ENCODE measurements around the gene ZNF740.
"Not testable (repeated sequence)": the region's sequence is repeated elsewhere in the genome, so short reads cannot be mapped to it uniquely, and the experiment has no call there.

ZNF740 gene

GRCh38 chr12:53180220-53180930 lies at the start of gene ZNF740, which contains the start of gene CSAD:
ZNF740 (plus strand) TSS chr12:53180722; CDS start chr12:53181984, 1,262 bp downstream.
CSAD (minus strand) TSS chr12:53180925; CDS start chr12:53173470, 7,455 bp downstream.
- peak; percentile 96 to 97 for DNase-seq (ENCODE audit: low read depth in 2 of 2)

- no peak for DNase-seq (ENCODE audit: low read depth in 2 of 2)
Measured at GRCh38 chr12:53131844-53132243, 48.7 kb upstream of the ZNF740 start.

GRCh38 chr12:53133722-53134121 lies 46.8 kb upstream of the ZNF740 start:
- DNase-seq (ENCODE audit: low read depth in 2 of 2), result no peak

DNA sequence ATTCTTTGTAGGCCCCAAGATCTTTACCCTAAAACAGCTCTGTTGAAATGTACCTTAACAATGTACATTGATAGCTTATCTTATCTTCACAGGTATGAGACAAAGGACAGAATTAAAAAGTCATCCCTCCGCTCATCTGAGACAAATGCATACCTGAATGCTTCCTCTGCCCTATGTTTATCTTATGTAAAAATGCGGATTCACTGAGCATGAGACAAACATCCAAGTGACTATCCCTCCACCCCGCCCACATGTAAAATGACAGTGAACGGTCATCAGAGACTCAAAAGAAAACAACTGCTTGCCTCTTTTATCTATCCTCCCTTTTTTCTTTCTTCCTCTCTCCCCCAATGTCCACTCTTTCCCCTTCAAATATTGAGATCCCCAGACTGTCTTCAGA lies 37.2 kb upstream of the ZNF740 start:
- no peak for DNase-seq (ENCODE audit: low read depth in 2 of 2)

GRCh38 chr12:53145383-53146260 lies 34.9 kb upstream of the ZNF740 start:
- no peak for DNase-seq (ENCODE audit: low read depth in 2 of 2)

DNA sequence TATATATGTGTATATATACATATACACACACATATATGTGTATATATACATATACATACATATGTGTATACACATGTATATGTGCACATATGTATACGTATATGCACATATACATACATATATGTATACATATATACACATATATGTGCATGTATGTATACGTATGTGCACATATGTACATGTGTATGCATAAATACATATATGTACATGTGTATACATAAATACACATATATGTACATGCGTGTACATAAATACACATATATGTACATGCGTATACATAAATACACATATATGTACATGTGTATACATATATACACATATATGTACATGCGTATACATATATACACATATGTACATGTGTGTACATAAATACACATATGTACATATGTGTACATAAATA lies 33.3 kb upstream of the ZNF740 start:
- no peak for DNase-seq (ENCODE audit: low read depth in 2 of 2)

- DNase-seq (ENCODE audit: low read depth in 2 of 2), result no peak
Measured at GRCh38 chr12:53147653-53148052, 32.9 kb upstream of the ZNF740 start.

- DNase-seq (ENCODE audit: low read depth in 2 of 2), result no peak
Measured at GRCh38 chr12:53151039-53151438, 29.5 kb upstream of the ZNF740 start.

DNA sequence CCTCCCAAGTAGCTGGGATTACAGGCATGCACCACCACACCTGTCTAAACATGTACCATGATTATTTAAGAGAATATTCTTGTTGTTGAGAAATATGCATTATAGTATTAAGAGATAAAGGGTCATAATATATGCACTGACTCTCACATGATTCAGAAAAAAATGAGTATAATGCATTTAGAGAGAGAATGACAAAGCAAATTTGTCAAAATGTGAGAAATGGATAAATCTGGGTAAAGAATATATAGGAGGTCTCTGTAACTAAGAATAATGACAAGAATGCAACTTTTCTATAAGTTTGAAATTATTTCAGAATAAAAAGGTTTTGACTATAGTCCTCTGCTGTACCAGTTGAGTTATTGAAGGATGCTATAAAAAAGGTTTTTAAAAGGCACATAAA lies 28.1 kb upstream of the ZNF740 start:
- no peak for DNase-seq (ENCODE audit: low read depth in 2 of 2)

DNA sequence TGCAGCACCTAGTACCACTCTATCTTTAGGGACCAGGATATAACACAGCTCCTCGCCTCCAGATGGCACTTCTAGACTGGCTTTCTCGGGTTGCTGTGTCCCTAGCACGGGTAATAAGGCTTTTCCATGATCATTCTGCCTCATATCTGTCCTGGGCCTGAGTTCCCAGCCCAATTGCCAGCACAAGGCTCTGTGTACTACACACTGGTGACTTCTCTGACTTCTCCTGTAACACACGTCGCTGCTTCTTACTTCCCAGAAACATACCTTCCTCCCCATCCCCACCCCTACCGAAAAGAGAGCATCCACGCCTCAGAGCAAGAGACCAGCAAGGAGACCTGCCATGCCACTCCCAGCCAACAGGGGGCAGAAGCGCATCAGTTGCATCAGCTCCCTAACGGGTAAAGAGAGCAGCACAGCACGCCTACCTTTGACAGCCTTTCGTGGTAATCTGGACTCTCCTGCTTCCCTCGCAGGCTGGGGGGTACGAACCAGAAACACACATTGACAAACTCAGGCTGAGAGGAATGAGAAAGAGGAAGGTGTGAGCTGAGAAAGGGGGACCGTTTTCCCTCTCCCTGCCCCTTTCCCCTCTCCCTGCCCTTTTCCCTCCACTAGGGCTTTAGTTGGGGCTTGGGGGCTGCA lies 21.2 kb upstream of the ZNF740 start:
- peak; percentile 90 to 92 for DNase-seq (ENCODE audit: low read depth in 2 of 2)

DNA sequence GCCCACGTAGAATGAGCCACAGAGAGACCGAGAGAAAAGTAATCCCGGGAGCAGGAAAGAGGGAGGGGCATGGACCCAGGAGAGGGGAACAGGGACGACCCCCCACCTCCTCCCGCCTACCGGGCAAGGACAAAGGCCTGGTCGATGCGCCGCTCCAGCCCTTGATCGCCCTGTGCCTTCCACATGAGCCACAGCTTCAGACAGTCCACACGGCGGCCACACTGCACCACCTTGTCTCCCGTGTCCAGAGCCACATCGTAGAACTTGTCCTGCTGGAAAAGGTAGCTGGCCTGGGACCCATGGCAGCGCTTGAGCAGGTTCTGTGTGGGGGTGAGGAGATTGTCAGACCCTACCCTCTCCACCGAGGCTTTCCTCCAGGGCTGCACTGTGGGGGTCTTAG lies 20.5 kb upstream of the ZNF740 start:
- DNase-seq (ENCODE audit: low read depth in 2 of 2), result no peak

GRCh38 chr12:53160673-53161072 lies 19.8 kb upstream of the ZNF740 start:
- no peak for DNase-seq (ENCODE audit: low read depth in 2 of 2)

DNA sequence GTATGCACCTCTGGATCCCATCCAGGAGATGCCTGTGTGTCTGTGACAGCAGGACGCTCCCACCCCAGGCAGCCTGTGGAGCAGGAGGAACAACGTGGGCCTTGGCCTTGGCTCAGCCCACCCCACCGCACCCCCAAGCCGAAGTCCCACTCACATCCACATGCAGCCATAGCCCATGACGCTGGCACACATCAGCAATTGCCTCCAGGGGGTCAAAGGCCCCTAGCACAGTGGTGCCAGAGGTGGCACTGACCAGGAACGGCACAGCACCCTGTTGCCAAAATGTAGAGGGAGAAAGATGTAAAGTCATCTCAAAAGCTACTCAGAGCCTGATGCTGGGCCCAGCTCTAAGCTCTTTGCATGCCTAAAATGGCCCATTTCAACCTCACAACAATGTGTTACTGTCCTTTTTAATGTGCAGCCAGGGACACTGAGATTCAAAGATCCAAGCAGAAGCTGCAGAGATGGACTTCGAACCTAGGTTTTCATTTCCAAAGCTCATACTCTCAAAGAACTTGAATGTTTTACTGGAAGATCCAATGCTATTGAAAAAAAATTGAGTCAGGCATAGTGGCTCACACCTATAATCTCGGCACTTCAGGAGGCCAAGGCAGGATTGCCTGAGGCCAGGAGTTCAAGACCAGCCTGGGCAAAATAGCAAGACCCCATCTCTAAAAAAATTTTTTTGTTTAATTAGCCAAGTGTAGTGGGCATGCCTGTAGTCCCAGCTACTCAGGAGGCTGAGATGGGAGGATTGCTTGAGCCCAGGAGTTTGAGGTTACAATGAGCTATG lies 19.2 kb upstream of the ZNF740 start:
- DNase-seq (ENCODE audit: low read depth in 2 of 2), result no peak

DNA sequence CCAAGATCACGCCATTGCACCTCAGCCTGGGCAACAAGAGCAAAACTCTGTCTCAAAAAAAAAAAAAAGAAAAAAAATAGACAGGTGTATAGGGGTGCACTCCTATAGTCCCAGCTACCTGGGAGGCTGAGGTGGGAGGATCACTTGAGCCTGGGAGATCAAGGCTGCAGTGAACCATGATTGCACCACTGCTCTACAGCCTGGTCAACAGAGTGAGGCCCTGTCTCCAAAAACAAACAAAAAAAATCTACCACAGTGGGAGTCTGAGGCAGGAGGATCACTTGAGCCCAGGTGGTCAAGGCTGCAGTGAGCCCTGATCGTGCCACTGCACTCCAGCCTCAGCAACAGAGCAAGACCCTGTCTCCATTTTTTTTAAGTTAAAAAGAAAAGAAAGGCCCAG lies 17.5 kb upstream of the ZNF740 start:
- not testable (repeated sequence) for DNase-seq (ENCODE audit: low read depth in 2 of 2)

GRCh38 chr12:53166837-53167236 lies 13.7 kb upstream of the ZNF740 start:
- no peak for DNase-seq (ENCODE audit: low read depth in 2 of 2)

GRCh38 chr12:53169644-53170043 lies 10.9 kb upstream of the ZNF740 start:
- DNase-seq (ENCODE audit: low read depth in 2 of 2), result no peak

GRCh38 chr12:53170215-53170614 lies 10.3 kb upstream of the ZNF740 start:
- no peak for DNase-seq (ENCODE audit: low read depth in 2 of 2)

GRCh38 chr12:53170876-53171724 lies 9.4 kb upstream of the ZNF740 start:
- DNase-seq (ENCODE audit: low read depth in 2 of 2), result no peak

GRCh38 chr12:53171725-53172329 lies 8.7 kb upstream of the ZNF740 start:
- DNase-seq (ENCODE audit: low read depth in 2 of 2), result no peak

DNA sequence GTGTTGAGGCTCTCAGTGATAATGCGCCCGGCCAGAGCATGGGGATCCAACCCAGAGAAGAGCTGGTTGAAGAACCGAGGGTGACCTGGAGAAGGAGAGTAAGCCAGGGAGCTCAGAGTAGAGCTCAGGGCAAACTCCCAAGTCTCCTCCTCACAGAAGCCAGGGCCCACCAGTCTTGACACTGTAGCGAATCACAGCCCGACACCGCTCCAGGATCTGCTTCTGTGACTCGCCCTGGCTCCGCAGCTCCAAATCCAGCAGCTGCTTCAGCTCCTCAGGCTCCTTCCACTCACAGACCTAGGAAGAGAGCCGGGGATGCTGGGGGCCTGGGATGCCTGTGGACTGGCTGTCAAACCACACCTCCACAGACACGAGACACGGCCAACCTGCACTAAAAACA lies 8.2 kb upstream of the ZNF740 start:
- no peak for DNase-seq (ENCODE audit: low read depth in 2 of 2)

Data from activated CD4-positive, alpha-beta T cell treated with anti-CD3 and anti-CD28 coated beads for 24 hours (primary cell).